Natural killer cell treated with Interleukin-12 subunit alpha and Interleukin-12 subunit beta and Interleukin-15 and Interleukin-18, amount 100 ng/mL, for 72 hours (primary cell): ENCODE measurements around the gene LHX3. TPM values are rescaled to one million over a fixed set of nuclear protein-coding genes. Genes with fewer than 3 reads are reported as not detected.

Experiments
- ATAC-seq, 2 donors: fragments of 150-1000 bp; cut with Tn5 transposase in 1 of 2; sonication (Bioruptor Pico), chemical (Tn5 transposase) in 1 of 2; 2 replicates each; pipeline ENCODE4 v1.10.0; 2021
- DNase-seq: peaks from one replicate; pipeline ENCODE4 v3.0.0; 2022; ENCODE audit warnings: low spot score
- H3K27ac Mint-ChIP-seq, 2 donors: 1 replicate in 1 of 2; 2 replicates in 1 of 2; pipeline ENCODE4 v1.8.0; 2022; ENCODE audit warnings: mixed read lengths in 2 of 2, mild to moderate bottlenecking in 1 of 2, moderate library complexity in 1 of 2
- H3K27me3 Mint-ChIP-seq, 2 donors: 1 replicate in 1 of 2; 2 replicates in 1 of 2; pipeline ENCODE4 v1.8.0; 2022; ENCODE audit warnings: mixed read lengths in 2 of 2
- H3K36me3 Mint-ChIP-seq: one replicate; pipeline ENCODE4 v1.8.0; 2022; ENCODE audit warnings: mixed read lengths
- H3K4me1 Mint-ChIP-seq, 2 donors: 1 replicate in 1 of 2; 2 replicates in 1 of 2; pipeline ENCODE4 v1.8.0; 2022; ENCODE audit warnings: low read depth in 2 of 2, mixed read lengths in 2 of 2, mild to moderate bottlenecking in 1 of 2
- H3K4me3 Mint-ChIP-seq: one replicate; pipeline ENCODE4 v1.8.0; 2022; ENCODE audit warnings: mixed read lengths
- H3K9me3 Mint-ChIP-seq: 2 replicates; pipeline ENCODE4 v1.8.0; 2022; ENCODE audit warnings: mixed read lengths
- total RNA-seq, 2 donors: library from RNA; stranded (reverse); gene quantifications; one replicate each; pipeline ENCODE4 v1.2.3, GENCODE V29; 2022

The LHX3 gene
- total RNA-seq, 2 donors from 2014 or later = 0.12 TPM; not detected in 1

- Mint-ChIP-seq H3K27ac (no peak overlapping the region), H3K36me3 (no peaks in the 10 kb centered on the region), H3K27me3 (peaks cover 0 to 9% of the 10 kb centered on the region in 2 donors), H3K4me3 (no peak overlapping the region), H3K4me1 (peaks cover 3 to 8% of the 10 kb centered on the region in 2 donors), H3K9me3 (no peaks in the 10 kb centered on the region)
- no peak for ATAC-seq
- no peak for DNase-seq
Measured at GRCh38 chr9:136202454-136203407, 2.2 kb downstream of the LHX3 start.

DNA sequence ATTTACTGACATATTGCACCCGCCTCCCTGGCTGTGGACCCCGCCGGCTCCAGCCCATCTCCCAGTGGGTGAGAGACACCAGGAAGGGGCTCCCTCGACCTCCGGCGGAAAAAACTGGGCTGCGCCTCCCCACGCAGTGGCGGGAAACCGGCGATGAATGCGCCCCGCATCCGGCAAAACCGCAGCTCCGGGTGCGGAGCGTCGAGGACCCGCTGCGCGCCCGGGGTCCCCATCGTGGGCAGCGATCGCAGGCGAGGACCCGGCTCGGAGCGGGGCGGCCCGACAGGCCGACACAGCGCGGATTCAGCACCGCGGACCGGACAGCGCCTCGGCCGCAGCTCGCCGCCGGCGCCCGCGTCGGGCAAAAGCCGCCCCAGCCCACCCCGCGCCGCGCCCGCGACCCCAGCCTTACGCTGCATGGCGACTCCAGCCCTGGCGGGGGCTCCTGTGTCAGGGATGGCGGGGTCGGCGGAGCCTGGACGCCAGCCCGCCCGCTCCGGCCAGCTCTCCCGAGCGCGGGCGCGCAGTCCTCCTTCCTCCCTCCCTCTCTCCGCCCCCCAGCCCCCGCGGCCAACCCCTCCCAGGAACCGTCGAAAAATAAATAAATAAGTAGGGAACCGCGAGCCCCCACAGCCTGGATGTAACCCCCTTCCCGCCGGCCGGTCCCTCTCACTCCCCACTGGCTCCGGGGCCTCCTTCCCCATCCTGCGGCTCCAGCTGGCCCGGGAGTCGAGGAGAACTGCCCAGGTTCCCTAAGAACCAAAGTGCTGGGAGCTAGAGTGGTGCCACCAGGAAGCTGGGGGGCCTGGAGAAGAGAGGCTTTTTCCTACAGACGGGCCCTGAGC lies 3.1 kb downstream of the LHX3 start:
- Mint-ChIP-seq H3K9me3 (no peaks in the 10 kb centered on the region), H3K36me3 (no peaks in the 10 kb centered on the region), H3K27me3 (peaks cover under 1 to 12% of the 10 kb centered on the region in 2 donors), H3K27ac (no peak overlapping the region), H3K4me3 (no peak overlapping the region), H3K4me1 (peaks cover under 1 to 3% of the 10 kb centered on the region in 2 donors)
- no peak for ATAC-seq
- DNase-seq = no peak

DNA sequence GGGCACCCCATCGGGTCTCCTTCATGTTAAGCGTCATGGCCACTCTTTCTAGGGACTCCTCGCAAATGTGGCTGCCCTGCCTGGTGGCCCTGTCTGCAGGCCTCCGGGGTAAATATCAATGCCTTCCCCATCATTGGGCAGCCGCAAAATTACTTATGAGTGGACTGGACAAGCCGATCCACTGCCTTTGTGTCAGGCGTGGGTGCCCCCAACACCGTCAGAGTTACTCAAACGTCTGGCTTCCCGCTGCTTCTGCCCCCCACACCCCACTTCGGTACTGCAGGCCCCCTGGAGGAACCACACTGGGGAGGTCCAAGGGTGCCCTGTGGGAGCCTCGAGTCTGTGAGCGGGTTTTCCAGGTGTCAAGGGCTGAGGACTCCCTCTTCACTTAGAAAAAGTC lies 3.8 kb downstream of the LHX3 start:
- ATAC-seq (no peak), DNase-seq (no peak)
- H3K36me3 Mint-ChIP-seq = no peaks in the 10 kb centered on the region
- peaks cover 7 to 17% of the 10 kb centered on the region in 2 donors for H3K27me3 Mint-ChIP-seq
- H3K4me1 Mint-ChIP-seq = peaks cover 0 to 3% of the 10 kb centered on the region in 2 donors
- no peak overlapping the region for H3K4me3 Mint-ChIP-seq
- H3K9me3 Mint-ChIP-seq = no peaks in the 10 kb centered on the region
- no peak overlapping the region for H3K27ac Mint-ChIP-seq

DNA sequence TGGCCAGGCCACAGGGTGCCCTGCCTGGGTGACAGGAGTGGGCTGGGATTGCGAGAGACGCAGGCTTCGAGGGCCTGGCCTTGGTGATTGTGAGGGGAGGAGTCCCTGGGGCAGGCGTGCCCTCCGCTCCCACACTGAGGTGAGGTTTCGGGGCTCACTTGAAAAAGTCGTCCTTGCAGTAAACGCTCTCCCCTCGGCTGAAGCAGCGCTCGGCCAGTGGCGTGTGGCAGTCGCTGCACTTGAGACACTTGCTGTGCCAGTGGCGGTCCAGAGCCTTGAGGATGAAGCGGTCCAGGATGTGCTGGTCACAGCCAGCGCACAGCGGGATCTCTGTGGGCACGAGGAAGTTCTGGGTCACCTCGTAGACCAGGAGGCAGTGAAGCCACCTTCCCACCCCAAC lies 4.5 kb downstream of the LHX3 start:
- H3K9me3 Mint-ChIP-seq = no peaks in the 10 kb centered on the region
- no peak overlapping the region for H3K27ac Mint-ChIP-seq
- no peaks in the 10 kb centered on the region for H3K36me3 Mint-ChIP-seq
- peaks cover 9 to 19% of the 10 kb centered on the region in 2 donors for H3K27me3 Mint-ChIP-seq
- peaks cover 0 to 3% of the 10 kb centered on the region in 2 donors for H3K4me1 Mint-ChIP-seq
- DNase-seq (no peak), ATAC-seq (no peak)
- no peak overlapping the region for H3K4me3 Mint-ChIP-seq

DNA sequence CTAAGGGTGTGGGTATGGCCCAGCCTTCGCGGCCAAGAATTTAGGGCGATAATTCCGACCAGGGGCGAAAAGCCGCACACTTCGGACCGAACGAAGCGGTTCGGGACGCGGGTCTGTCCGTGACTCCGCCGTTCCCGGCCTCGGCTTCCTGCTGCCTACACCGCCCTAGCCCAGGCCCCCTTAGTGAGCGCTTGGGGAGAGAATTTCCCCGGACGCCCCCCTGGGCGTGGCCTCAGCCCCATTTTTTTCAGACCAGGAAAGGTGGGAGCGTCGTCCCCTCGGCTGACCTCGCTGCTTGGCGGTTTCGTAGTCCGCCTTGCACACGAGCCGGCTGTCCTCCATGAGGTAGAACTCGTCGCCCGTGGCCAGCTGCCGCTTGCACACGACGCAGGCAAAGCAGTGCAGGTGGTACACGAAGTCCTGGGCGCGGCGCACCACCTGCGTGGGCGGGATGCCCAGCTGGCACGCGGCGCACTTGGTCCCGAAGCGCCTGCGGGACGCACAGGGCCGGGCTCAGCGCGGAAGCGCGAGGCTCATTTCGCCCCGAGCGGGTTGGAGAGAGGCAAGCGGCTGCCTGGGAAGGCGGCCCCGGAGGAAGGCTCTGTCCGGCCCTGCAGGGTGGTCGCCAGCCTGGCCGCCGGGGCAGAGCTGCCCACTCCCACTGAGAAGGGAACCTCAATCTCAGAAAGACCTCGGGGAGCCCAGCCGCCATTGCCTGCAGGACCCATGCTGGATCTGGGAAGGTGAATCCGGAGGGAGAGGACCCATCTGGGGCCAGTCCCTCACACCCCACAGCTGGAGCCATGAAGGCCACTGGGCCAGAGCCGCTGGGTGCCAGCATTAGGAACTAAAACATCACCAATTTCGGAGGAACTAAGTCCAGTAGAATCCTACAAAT lies 5.3 kb downstream of the LHX3 start:
- DNase-seq = no peak
- ATAC-seq = no peak
- no peak overlapping the region for H3K4me3 Mint-ChIP-seq
- H3K27me3 Mint-ChIP-seq = peaks cover 9 to 19% of the 10 kb centered on the region in 2 donors
- H3K9me3 Mint-ChIP-seq = no peaks in the 10 kb centered on the region
- H3K27ac Mint-ChIP-seq = no peak overlapping the region
- H3K4me1 Mint-ChIP-seq = peaks cover 0 to 3% of the 10 kb centered on the region in 2 donors
- H3K36me3 Mint-ChIP-seq = no peaks in the 10 kb centered on the region

DNA sequence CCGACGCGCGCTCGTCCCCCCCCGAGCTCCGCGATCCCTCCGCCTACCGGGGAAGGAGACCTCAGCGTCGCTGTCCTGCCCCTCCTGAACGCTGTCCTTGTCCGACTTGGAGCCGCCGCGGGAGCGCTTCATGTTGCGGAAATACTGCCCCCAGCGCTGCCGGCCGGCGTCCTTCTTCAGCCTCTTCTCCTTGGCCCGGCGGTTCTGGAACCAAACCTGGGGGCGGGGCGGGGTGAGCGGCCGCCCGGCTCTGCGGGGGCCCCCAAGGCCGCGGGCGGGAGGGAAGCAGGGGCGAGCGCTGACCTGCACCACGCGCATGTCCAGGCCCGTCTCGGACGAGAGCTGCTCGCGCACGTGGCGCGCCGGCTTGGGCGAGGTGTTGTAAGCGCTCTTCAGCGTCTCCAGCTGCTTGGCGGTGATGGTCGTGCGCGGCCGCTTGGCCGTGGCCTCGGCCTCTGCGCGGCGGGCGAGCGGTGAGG lies 6.3 kb downstream of the LHX3 start:
- Mint-ChIP-seq H3K4me3 (no peak overlapping the region), H3K27me3 (peaks cover 9 to 16% of the 10 kb centered on the region in 2 donors), H3K4me1 (peaks cover 0 to 3% of the 10 kb centered on the region in 2 donors), H3K36me3 (no peaks in the 10 kb centered on the region), H3K27ac (no peak overlapping the region), H3K9me3 (no peaks in the 10 kb centered on the region)
- DNase-seq (no peak), ATAC-seq (no peak)

DNA sequence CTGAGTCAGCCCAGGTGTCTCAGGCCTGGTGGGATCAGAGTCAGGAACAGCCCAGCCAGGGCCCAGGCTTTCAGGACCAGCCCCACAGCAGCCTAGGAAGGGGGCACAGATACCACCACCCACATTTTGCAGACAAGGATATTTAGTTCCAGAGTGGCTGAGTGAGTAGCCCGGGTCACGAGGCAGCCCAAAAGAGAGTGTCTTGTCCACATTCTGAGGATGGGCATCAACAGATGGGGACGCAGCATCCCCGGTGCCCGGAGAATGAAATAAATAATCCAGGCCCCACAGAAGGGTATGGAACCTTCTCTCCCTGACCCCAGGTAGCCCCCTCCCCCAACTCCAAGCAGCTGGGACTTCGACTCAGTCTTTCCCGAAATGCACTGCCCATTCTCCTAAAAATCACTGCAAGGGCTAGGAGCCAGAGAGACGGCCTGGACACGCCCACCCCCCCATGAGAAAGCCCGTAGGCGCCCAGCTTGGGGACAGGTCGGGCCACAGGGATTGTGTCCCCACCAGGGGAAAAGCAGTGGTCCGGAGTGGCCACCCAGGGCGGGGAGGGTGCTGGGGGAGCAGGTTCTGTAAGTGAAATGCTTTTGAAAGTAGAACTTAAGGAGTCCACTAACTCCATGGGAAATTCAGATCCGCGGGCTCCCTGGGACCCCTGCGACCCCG lies 6.9 kb downstream of the LHX3 start:
- Mint-ChIP-seq H3K4me3 (no peak overlapping the region), H3K36me3 (no peaks in the 10 kb centered on the region), H3K9me3 (no peaks in the 10 kb centered on the region), H3K27ac (no peak overlapping the region), H3K4me1 (peaks cover 0 to 3% of the 10 kb centered on the region in 2 donors), H3K27me3 (peaks cover 9 to 13% of the 10 kb centered on the region in 2 donors)
- no peak for ATAC-seq
- no peak for DNase-seq

GRCh38 chr9:136197084-136197875 lies 7.6 kb downstream of the LHX3 start:
- Mint-ChIP-seq H3K27ac (no peak overlapping the region), H3K9me3 (no peaks in the 10 kb centered on the region), H3K27me3 (peaks cover 9 to 13% of the 10 kb centered on the region in 2 donors), H3K36me3 (no peaks in the 10 kb centered on the region), H3K4me3 (no peak overlapping the region), H3K4me1 (peaks cover 0 to 3% of the 10 kb centered on the region in 2 donors)
- no peak for DNase-seq
- ATAC-seq = no peak

DNA sequence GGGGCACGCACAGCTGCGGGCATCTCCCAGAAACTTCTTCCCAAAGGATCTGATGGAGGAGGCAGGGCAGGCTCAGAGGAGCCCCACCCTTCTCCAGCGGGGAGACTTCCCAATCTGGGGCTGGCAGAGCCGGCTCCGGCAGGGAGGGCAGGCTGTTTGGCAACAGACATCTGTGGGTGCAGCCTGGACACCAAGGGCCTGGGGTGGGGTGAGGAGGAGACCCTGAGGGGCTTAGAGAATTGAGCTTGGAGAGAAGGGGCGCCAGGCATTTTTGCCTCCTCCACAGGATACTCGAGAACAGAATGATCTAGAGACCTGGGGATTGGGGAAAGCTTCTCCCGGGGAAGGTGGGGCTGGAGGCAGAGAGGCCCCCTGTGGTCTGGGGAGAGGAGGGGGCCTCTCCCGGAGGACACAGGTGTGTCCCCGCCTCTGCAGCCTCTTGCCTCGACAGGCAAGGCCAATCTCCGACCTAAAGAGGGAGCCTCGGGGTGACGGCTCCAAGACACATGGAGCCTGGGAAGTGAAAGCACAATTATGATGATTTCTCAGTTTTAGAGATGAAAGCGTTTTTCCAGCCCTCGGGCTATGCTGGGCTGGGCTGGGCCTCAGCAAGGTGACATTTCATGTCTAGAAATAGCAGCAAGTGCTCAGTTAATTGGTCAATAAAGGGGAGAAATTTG lies 8.4 kb downstream of the LHX3 start:
- peaks cover 0 to 3% of the 10 kb centered on the region in 2 donors for H3K4me1 Mint-ChIP-seq
- no peak overlapping the region for H3K4me3 Mint-ChIP-seq
- DNase-seq (no peak), ATAC-seq (no peak)
- no peaks in the 10 kb centered on the region for H3K36me3 Mint-ChIP-seq
- H3K27me3 Mint-ChIP-seq = peaks cover 11 to 13% of the 10 kb centered on the region in 2 donors
- no peak overlapping the region for H3K27ac Mint-ChIP-seq
- H3K9me3 Mint-ChIP-seq = no peaks in the 10 kb centered on the region

- ATAC-seq (no peak), DNase-seq (no peak)
- Mint-ChIP-seq H3K4me3 (no peak overlapping the region), H3K27ac (no peak overlapping the region), H3K36me3 (no peaks in the 10 kb centered on the region), H3K4me1 (peaks cover 0 to 3% of the 10 kb centered on the region in 2 donors), H3K9me3 (no peaks in the 10 kb centered on the region), H3K27me3 (peaks cover 19% of the 10 kb centered on the region in 2 donors)
Measured at GRCh38 chr9:136194540-136194939, 10.4 kb downstream of the LHX3 start.

DNA sequence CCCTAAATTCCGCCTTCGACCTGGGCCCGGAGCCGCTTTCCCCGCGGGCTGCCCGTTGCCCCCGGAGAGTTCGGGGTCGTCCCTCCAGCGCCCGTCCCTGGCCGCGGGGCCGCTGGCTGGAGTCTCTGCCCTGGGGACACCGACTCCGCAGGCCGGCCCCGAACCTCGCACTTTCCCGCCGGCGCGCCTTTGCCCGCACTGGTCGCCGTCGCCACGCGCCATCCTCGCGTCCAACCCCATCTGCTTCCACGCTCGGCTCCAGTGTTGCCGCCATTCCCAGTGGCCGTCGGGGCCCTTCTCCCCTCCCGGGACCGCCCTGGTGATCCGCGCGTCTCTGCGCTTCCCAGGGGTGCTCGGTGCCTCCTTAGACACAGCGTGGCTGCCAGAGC lies 11.0 kb downstream of the LHX3 start:
- no peak for ATAC-seq

More for the DNA sequence above, 11.0 kb downstream of the LHX3 start:
- no peak for DNase-seq
- no peak overlapping the region for H3K4me3 Mint-ChIP-seq
- no peaks in the 10 kb centered on the region for H3K9me3 Mint-ChIP-seq
- H3K36me3 Mint-ChIP-seq = no peaks in the 10 kb centered on the region
- H3K27ac Mint-ChIP-seq = no peak overlapping the region
- peaks cover 19 to 21% of the 10 kb centered on the region in 2 donors for H3K27me3 Mint-ChIP-seq
- H3K4me1 Mint-ChIP-seq = peaks cover 0 to 3% of the 10 kb centered on the region in 2 donors
